ENCODE measurements around the gene PDZRN3.
A peak's percentile ranks its signal among the peaks of the same experiment; 100 is the strongest.

Gene PDZRN3

DNA sequence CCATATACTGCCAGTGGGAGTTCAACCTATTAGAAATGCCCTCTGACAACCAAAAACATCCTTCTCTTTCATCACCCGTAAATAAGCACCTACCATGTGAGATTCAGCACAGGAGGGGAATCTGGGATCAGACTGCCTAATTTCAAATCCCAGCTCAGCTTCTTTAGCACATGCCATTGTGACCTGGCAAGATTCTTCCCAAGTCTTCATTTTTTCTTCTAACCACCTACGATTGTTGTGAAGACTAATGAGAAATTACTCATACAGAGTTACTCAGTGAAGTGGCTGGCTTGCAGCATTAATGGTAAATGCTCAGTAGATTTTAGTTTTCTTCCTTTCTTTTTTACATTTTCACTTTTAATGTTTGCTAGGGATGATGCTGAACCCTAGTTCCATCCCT is 176.7 kb downstream of the PDZRN3 start:
- no peak for DNase-seq

DNA sequence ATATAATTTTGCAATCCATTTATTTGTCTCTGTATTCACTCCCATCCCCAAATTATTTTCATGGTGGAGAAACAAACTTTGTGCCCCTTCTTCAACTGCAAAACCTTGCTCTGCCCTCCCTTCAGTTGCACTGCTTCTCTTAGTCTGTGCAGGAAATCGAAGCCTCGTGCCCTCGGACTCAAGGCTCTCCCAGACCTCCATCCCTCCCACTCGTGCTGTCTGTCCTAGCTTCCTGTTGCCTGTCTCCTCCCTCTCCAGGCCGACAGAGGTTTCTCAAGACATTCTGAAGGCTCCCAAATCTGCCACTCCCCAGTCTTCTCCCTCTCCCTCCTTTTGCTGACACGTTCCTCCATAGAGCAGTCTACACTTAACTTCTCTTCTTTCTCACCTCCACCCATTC is 177.6 kb downstream of the PDZRN3 start:
- DNase-seq = no peak

DNA sequence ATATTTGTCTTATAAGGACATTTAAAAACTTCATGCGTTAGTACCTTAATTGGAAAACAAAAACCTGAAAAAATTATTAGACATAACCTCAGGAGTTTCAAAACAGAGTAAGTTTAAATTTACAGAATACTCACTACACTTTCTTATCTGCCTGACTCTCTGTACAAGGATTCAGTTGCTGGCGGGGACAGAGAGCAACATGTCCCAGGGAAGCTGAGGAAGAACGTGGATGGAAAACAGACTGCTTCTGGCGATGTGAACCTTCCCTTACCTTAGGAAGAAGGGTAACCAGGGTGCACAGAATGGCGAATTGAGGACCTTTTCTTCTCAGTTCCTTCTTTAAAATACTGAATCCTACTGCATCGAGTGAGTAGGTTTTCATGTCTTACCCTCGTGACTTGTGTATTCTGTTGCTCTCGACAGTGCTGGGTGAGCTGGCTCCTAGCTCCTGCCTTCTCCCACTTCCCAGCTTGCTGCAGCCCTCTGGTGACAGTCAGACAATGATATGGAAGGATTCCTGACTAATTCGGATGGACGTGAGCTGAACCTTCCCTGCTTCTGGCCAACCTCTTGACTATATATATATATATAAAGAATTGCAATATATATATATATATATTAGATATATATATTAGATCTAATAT is 178.2 kb downstream of the PDZRN3 start:
- no peak for DNase-seq

DNA sequence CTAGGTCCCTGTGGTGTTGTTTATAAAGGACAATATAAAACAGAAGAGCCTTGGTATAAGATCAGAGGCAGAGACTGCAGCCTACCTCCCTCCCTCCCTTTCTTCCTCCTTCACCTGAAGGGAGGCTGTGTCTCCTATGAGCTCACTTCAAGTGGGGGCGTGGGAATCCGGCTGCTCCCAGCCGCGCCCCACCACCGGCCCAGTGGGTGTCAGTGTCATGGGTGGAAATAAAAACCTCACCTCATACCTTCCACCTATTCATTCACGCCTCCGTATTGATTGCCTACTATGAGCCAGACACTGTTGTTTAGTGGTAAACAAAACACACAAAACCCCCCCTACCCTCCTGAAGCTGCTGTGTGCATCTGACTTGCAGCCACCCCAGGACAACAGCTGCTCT is 181.9 kb downstream of the PDZRN3 start:
- no peak for DNase-seq

- no peak for DNase-seq
Observed at GRCh38 chr3:73442152-73442551, 182.6 kb downstream of the PDZRN3 start.

- no peak for DNase-seq
Observed at GRCh38 chr3:73437828-73438227, 186.9 kb downstream of the PDZRN3 start.

GRCh38 chr3:73435055-73435454 is 189.7 kb downstream of the PDZRN3 start:
- DNase-seq = no peak

GRCh38 chr3:73433687-73434086 is 191.1 kb downstream of the PDZRN3 start:
- no peak for DNase-seq

DNA sequence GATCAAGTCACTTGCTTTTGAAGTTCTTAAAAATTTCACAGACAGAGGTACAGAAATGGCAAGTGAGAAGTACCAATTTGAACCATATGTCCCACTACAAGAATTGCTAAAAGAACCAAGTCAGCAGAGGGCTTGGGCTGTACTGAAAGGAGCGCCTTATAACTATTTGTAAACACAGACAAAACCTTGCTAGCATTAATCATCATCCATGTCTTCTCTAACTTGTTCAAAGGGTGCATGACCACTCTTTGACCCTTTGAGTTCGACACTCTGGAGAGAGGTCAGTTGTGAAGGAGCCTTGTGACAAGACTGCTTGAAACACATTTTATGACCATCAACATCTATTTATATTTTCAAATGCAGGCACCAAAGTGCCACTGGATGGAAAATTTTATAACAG is 191.7 kb downstream of the PDZRN3 start:
- no peak for DNase-seq

GRCh38 chr3:73432706-73433032 is 192.1 kb downstream of the PDZRN3 start:
- DNase-seq = no peak

DNA sequence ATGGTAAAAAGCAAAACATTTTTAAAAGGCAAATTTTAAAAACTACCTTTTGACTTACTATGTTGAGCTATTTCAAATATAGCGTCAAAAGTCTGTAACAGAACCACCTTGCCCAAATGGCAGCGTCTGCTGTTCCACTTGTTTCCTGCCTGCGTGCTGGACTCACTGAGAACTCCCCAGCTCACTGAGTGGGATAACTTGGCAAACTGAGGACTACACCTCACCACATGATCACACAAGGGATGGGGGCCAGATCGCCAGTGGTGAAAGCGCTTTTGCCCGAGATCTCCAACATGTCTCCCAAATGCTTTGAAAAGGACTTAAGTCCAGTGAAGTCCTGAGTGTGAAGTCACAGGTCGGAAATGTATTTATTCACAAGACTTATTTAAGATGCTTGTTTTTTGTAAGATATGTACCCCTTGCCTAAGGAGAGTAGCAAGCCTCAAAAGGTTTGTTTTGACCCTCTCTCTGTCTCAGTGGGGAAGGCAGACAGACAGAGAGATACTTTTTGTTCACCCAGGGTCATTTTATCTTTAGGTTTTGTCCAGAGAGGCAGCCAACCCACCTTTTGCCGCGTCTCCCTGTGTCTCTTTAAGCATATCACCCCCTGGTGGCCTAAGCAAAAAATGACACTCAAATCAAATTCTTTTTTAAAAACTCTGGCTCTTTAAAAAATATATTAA is 192.6 kb downstream of the PDZRN3 start:
- no peak for DNase-seq

GRCh38 chr3:73431183-73431900 is 193.4 kb downstream of the PDZRN3 start:
- DNase-seq = peak; percentile 93

- peak; percentile 12 for DNase-seq
Observed at GRCh38 chr3:73427048-73427706, 197.6 kb downstream of the PDZRN3 start.

DNA sequence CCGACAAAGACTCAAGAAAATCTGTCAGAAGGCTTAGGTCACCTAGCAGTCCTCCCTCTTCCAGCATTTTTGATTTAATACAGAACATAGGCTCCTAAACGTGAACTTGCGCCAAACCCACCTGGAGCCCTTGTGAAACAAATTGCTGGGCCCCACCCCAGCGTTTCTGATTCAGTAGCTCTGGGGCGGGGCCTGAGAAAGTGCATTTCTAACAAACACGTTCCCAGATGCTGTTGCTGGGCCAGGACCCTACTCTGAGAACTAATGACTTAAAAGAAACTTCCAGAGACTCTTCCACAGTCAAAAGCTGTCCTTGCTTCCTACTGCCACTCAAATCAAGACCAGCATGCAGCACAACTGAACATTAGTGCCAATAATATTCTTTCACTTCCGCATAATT is 198.1 kb downstream of the PDZRN3 start:
- DNase-seq = no peak

- no peak for DNase-seq
Observed at GRCh38 chr3:73423116-73423515, 201.6 kb downstream of the PDZRN3 start.

DNA sequence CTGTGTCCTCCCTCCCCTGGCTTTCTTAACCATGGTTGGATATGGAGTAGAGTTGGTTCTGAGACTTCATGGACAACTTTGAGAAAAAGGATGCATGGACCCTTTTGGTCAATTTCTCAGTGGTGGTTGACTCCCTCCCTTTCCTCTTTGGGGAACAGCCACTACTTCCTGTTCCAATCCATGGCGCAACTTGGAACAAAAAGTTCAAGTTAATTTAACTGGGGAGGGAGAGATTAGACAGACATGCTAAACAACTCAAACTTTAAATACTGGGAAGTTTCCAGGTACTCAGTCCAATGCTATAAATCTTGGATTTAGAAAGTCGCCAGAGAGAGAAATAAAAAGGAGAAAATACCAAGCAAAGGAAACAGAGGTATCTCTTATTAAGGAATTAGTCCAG is 202.2 kb downstream of the PDZRN3 start:
- no peak for DNase-seq

DNA sequence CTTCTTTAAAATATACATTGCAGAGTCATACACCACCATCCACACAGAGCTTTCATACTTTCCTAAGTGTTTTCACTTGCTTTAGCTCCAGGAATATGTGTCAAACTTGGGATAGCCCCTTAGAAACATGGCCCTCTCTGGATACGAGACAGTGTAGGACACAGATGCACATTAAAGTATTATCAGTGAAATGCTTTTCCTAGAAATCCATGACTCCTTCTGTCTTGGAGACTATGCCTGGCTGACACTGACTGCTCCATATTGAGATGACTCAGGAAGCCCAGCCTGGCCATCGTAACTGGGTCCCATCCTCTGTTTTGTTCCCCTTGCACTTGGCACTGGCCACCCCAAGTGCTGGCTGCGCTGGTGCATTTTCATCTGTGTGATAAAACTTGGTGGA is 204.8 kb downstream of the PDZRN3 start:
- no peak for DNase-seq

GRCh38 chr3:73419179-73419803 is 205.4 kb downstream of the PDZRN3 start:
- no peak for DNase-seq

DNA sequence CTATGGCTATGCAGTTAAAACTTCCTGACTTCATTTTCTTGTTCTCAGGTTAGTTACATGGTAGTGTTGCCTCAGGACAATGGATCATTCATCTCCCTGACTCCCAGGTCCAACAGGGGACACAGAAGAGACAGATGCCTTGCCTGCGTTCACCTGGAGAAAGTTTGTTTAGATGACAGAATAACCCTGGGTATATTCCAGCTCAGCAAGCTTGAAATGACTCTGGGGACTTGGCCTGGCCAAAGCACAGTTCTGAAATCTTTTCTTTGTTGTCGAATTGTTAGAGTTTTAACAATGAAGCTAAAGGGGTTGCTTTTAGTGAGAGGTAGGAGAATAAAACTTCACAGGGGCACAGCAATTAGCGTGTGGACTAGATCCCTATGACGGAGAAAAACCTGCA is 206.1 kb downstream of the PDZRN3 start:
- no peak for DNase-seq

DNA sequence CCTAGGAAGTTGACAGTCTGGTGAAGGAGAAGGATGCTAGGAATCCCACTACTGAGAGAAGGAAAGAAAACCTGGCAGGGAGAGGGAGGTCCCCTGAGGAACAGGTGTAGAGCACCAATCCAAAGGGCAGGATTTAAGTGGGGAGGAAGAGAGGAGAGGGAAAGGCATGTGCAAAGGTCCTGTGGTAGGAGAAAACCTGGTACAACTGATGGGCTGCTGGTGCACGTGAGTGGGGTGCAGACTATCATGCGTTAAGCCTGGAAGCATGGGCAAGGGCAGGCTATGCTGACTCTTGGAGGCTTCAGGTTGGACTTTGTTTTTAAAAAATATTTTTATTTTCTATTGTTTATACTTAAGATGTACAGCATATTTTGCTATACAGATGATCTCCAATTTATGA is 209.6 kb downstream of the PDZRN3 start:
- no peak for DNase-seq

GRCh38 chr3:73413619-73414018 is 211.1 kb downstream of the PDZRN3 start:
- DNase-seq = no peak

DNA sequence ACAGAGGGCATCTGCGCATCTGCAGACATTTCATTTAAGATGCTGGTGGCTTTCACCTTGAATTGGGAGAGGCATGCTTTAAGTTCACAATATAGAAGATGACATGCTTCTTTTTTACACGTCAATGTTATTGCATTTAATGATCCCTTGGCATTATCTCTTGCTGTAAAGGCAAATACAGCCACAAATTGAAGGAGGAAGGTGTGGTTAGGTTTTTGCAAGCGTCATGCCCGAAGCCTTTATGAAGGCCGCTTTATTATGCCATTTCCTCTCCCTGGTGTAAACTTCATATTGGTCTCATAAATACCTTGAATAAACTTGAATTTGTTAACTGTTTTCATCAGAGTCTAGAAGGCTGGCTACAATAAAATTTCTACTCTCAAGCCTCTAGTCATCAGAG is 212.7 kb downstream of the PDZRN3 start:
- no peak for DNase-seq

DNA sequence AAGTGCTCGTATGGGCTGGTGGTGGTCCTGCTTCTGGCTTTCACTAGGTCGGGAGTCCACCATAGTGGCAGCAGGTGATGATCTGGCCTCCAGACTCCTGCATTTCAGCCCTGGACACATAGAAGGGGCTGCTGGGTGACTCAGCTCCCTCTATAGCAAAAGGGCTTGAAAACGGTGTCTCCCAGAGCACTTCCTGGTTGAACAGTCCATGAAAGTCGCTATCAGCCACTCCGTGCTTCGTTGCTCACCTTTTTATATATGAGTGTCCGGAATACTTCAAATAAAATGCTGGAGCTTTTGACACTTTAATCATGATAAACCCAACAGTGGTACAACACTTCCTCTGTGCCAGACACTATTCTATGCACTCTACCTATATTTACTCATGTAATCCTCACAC is 213.2 kb downstream of the PDZRN3 start:
- DNase-seq = no peak

All from NCI-H524 treated with DMSO at 0.1 percent for 48 hours (cell line).